ENCODE measurements around the gene HSPG2.

Gene HSPG2

DNA sequence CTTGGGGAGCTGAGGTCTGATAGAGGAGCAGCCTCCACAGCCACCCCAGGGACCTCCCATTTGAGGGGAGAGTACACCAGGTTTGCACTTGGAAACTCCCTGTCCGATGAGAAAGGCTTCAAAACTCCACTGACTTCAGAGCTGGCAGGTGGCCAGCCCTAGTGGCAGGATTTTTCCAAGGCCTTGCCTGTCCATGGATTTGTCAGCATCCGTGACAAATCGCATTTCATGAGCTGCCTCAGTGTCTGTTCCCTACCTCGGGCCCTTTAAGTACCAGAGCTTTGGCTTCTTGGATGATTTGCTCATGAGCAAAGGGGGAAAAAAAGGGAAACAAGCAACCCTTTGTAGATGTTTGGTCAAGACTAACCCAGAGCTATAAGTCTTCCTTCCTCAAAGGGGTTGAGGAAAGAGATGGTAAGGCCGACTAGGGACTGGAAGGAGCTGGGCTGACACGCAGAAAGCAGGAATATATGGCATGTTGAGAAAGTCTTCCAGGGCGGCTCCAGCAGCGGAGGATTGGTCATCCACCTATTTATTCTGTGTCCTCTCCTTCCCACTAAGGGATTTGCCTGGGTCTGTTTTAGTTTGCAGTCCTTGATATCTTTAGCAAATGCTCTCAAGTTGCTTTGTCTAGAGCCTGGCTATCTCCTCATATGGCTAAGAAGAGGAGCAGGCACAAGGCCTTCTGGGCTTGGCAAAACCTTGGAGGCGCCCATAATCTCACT, 2.7 kb upstream of the HSPG2 start:
- ChIA-PET CTCF (interaction anchor here (0.6 to 3.0 kb wide), 8 partner anchors 9 to 42 kb away, joined by 3 to 12 read pairs (median 4); no protein-coding TSS in a partner anchor), POLR2A (no interaction called here)
- H3K36me3 ChIP-seq (ENCODE audit: control insufficient read depth in 4 of 4, insufficient read depth in 4 of 4, low read length in 3 of 4) = no peaks in the 10 kb centered on the region
- peak in 2 of 3 donors; percentile 80 to 82 for DNase-seq
- H3K27ac ChIP-seq (ENCODE audit: insufficient read depth in 1 of 2, low read depth in 1 of 2, low read length in 2 of 2, poor library complexity in 1 of 2, severe bottlenecking in 2 of 2) = no peak overlapping the region
- WGBS (ENCODE audit: insufficient coverage) = 54% methylated on average over 8 of the region's 9 CpGs
- peak overlapping the region in 2 of 7 experiments; percentile 16 to 24 for H3K4me3 ChIP-seq (ENCODE audit: control insufficient read depth in 1 of 7, extremely low read depth in 1 of 7, insufficient read depth in 4 of 7, low read depth in 2 of 7, low read length in 6 of 7)
- peaks cover 2 to 44% (median 40%) of the 10 kb centered on the region in 4 experiments for H3K4me1 ChIP-seq (ENCODE audit: control extremely low read depth in 1 of 4, control insufficient read depth in 4 of 4, insufficient read depth in 4 of 4, low read length in 3 of 4)
- H3K9me3 ChIP-seq (ENCODE audit: control extremely low read depth in 1 of 5, control insufficient read depth in 4 of 5, insufficient read depth in 2 of 5, low read depth in 1 of 5, low read length in 4 of 5) = no peaks in the 10 kb centered on the region
- H3K27me3 ChIP-seq (replicated peaks in 2 of 5; ENCODE audit: control insufficient read depth in 4 of 5, insufficient read depth in 5 of 5, low read length in 4 of 5) = no peaks in the 10 kb centered on the region

GRCh38 chr1:21938732-21939538, 1.8 kb upstream of the HSPG2 start:
- POLR2A ChIA-PET = no interaction called here
- no peak overlapping the region for H3K27ac ChIP-seq (ENCODE audit: insufficient read depth in 1 of 2, low read depth in 1 of 2, low read length in 2 of 2, poor library complexity in 1 of 2, severe bottlenecking in 2 of 2)
- 92% methylated on average over 8 of the region's 11 CpGs for WGBS (ENCODE audit: insufficient coverage)

DNA sequence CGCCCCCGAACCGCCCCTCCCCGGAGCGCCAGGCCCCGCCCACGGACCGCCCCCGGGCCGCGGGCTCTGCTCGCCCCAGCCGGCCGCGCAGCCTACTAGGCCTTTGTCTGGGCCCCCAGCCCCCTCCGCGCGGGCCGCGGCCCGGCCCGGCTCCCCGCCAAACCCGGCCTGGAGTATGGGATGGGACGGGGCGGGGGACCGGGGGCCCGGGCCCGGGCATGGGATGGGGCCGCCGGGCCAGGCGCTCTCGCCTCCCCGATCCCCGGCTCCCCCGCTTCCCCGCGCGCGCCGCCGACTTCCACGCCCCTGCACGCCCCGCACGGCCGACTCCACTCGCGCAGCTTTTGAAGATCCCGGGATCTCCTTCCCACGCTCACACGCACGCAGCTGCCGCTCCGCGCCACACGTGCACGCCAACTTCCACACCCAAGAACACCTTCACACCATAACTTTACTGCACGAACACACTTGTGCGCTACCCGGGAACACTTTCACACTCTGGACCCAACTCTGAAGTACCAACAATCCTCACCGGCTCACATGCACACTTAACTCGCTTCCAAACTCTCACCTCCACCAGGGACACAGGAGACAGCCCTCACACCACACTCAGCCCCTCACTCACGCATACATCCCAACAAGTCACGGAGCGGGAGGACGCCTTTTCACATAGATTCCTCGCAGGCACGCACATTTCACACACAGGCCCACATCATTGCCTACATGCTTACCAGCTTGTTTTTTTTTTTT, 437 bp upstream of the HSPG2 start:
- Histone ChIP-seq H3K27me3 (replicated peaks in 2 of 5; ENCODE audit: control insufficient read depth in 4 of 5, insufficient read depth in 5 of 5, low read length in 4 of 5) (no peaks in the 10 kb centered on the region), H3K36me3 (ENCODE audit: control insufficient read depth in 4 of 4, insufficient read depth in 4 of 4, low read length in 3 of 4) (no peaks in the 10 kb centered on the region), H3K4me3 (ENCODE audit: control insufficient read depth in 1 of 7, extremely low read depth in 1 of 7, insufficient read depth in 4 of 7, low read depth in 2 of 7, low read length in 6 of 7) (peak overlapping the region in 6 of 7 experiments; percentile 24 to 65 (median 56)), H3K9me3 (ENCODE audit: control extremely low read depth in 1 of 5, control insufficient read depth in 4 of 5, insufficient read depth in 2 of 5, low read depth in 1 of 5, low read length in 4 of 5) (no peaks in the 10 kb centered on the region), H3K4me1 (ENCODE audit: control extremely low read depth in 1 of 4, control insufficient read depth in 4 of 4, insufficient read depth in 4 of 4, low read length in 3 of 4) (peaks cover 2 to 61% (median 56%) of the 10 kb centered on the region in 4 experiments), H3K27ac (ENCODE audit: insufficient read depth in 1 of 2, low read depth in 1 of 2, low read length in 2 of 2, poor library complexity in 1 of 2, severe bottlenecking in 2 of 2) (peak overlapping the region in 1 of 2 experiments; percentile 15)
- CTCF ChIA-PET = interaction anchor here (1.5 to 1.9 kb wide), 3 partner anchors 8 to 123 kb away, joined by 3 to 5 read pairs (median 5); no protein-coding TSS in a partner anchor
- POLR2A ChIA-PET = interaction anchor here (0.5 to 1.1 kb wide), 3 partner anchors 28 to 154 kb away, joined by 3 to 4 read pairs (median 3); no protein-coding TSS in a partner anchor
- DNase-seq = peak; percentile 66 to 87 (median 84)
- 11% methylated on average over 46 of the region's 69 CpGs for WGBS (ENCODE audit: insufficient coverage)

More at GRCh38 chr1:21938732-21939538, 1.8 kb upstream of the HSPG2 start:
- CTCF ChIA-PET = interaction anchor here (0.6 to 3.0 kb wide), 9 partner anchors 9 to 124 kb away, joined by 3 to 12 read pairs (median 4); no protein-coding TSS in a partner anchor
- H3K4me3 ChIP-seq (ENCODE audit: control insufficient read depth in 1 of 7, extremely low read depth in 1 of 7, insufficient read depth in 4 of 7, low read depth in 2 of 7, low read length in 6 of 7) = no peak overlapping the region
- peaks cover 2 to 47% (median 44%) of the 10 kb centered on the region in 4 experiments for H3K4me1 ChIP-seq (ENCODE audit: control extremely low read depth in 1 of 4, control insufficient read depth in 4 of 4, insufficient read depth in 4 of 4, low read length in 3 of 4)
- H3K27me3 ChIP-seq (replicated peaks in 2 of 5; ENCODE audit: control insufficient read depth in 4 of 5, insufficient read depth in 5 of 5, low read length in 4 of 5) = no peaks in the 10 kb centered on the region
- H3K36me3 ChIP-seq (ENCODE audit: control insufficient read depth in 4 of 4, insufficient read depth in 4 of 4, low read length in 3 of 4) = no peaks in the 10 kb centered on the region
- no peak for DNase-seq
- no peaks in the 10 kb centered on the region for H3K9me3 ChIP-seq (ENCODE audit: control extremely low read depth in 1 of 5, control insufficient read depth in 4 of 5, insufficient read depth in 2 of 5, low read depth in 1 of 5, low read length in 4 of 5)

- no peak for DNase-seq
- CTCF ChIA-PET = interaction anchor here (1.0 to 1.9 kb wide), 7 partner anchors 9 to 149 kb away, joined by 3 to 5 read pairs (median 4); no protein-coding TSS in a partner anchor
- WGBS (ENCODE audit: insufficient coverage) = 20% methylated on average over 22 of the region's 34 CpGs
- Histone ChIP-seq H3K27me3 (replicated peaks in 2 of 5; ENCODE audit: control insufficient read depth in 4 of 5, insufficient read depth in 5 of 5, low read length in 4 of 5) (no peaks in the 10 kb centered on the region), H3K27ac (ENCODE audit: insufficient read depth in 1 of 2, low read depth in 1 of 2, low read length in 2 of 2, poor library complexity in 1 of 2, severe bottlenecking in 2 of 2) (peak overlapping the region in 1 of 2 experiments; percentile 61), H3K4me1 (ENCODE audit: control extremely low read depth in 1 of 4, control insufficient read depth in 4 of 4, insufficient read depth in 4 of 4, low read length in 3 of 4) (peaks cover 2 to 69% (median 59%) of the 10 kb centered on the region in 4 experiments), H3K4me3 (ENCODE audit: control insufficient read depth in 1 of 7, extremely low read depth in 1 of 7, insufficient read depth in 4 of 7, low read depth in 2 of 7, low read length in 6 of 7) (peak overlapping the region; percentile 16 to 86 (median 69)), H3K36me3 (ENCODE audit: control insufficient read depth in 4 of 4, insufficient read depth in 4 of 4, low read length in 3 of 4) (no peaks in the 10 kb centered on the region), H3K9me3 (ENCODE audit: control extremely low read depth in 1 of 5, control insufficient read depth in 4 of 5, insufficient read depth in 2 of 5, low read depth in 1 of 5, low read length in 4 of 5) (no peaks in the 10 kb centered on the region)
- POLR2A ChIA-PET = interaction anchor here (0.8 to 1.2 kb wide), 6 partner anchors 21 to 38 kb away, joined by 3 to 5 read pairs (median 3); no protein-coding TSS in a partner anchor
Measured at GRCh38 chr1:21936366-21937031, 611 bp downstream of the HSPG2 start.

DNA sequence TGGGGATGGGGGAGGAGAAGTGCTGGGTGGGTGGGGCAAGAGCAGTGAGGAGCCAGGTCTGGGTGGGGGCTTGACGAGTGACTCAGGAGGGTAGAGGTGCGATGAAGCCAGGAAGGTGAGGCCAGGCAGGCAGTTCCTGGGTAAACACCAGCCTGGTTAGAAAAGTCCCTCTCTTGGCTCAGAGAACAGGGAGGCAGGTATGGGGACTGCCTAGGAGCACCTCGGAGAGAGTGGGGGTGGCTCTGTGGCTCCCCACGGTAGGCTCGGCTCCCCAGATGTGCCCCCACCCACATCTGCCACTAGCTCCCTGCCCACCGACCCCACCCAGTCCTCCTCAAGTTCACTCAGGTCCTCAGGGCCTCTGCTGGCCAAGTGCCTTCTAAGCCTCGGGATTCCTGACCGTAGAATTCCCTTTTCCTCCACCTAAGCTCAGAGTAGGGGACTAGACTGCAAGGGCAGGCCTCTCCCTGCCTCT, 1.2 kb downstream of the HSPG2 start:
- 55% methylated on average over 5 of the region's 8 CpGs for WGBS (ENCODE audit: insufficient coverage)
- POLR2A ChIA-PET = interaction anchor here (0.8 to 1.2 kb wide), 6 partner anchors 21 to 37 kb away, joined by 3 to 5 read pairs (median 3); no protein-coding TSS in a partner anchor
- peaks cover 2 to 73% (median 59%) of the 10 kb centered on the region in 4 experiments for H3K4me1 ChIP-seq (ENCODE audit: control extremely low read depth in 1 of 4, control insufficient read depth in 4 of 4, insufficient read depth in 4 of 4, low read length in 3 of 4)
- peak overlapping the region in 1 of 2 experiments; percentile 61 for H3K27ac ChIP-seq (ENCODE audit: insufficient read depth in 1 of 2, low read depth in 1 of 2, low read length in 2 of 2, poor library complexity in 1 of 2, severe bottlenecking in 2 of 2)
- no peak for DNase-seq
- no peaks in the 10 kb centered on the region for H3K36me3 ChIP-seq (ENCODE audit: control insufficient read depth in 4 of 4, insufficient read depth in 4 of 4, low read length in 3 of 4)
- CTCF ChIA-PET = interaction anchor here (1.0 to 1.9 kb wide), 7 partner anchors 10 to 148 kb away, joined by 3 to 5 read pairs (median 4); no protein-coding TSS in a partner anchor
- no peaks in the 10 kb centered on the region for H3K9me3 ChIP-seq (ENCODE audit: control extremely low read depth in 1 of 5, control insufficient read depth in 4 of 5, insufficient read depth in 2 of 5, low read depth in 1 of 5, low read length in 4 of 5)
- H3K4me3 ChIP-seq (ENCODE audit: control insufficient read depth in 1 of 7, extremely low read depth in 1 of 7, insufficient read depth in 4 of 7, low read depth in 2 of 7, low read length in 6 of 7) = peak overlapping the region in 6 of 7 experiments; percentile 16 to 86 (median 70)
- H3K27me3 ChIP-seq (replicated peaks in 2 of 5; ENCODE audit: control insufficient read depth in 4 of 5, insufficient read depth in 5 of 5, low read length in 4 of 5) = no peaks in the 10 kb centered on the region

- Histone ChIP-seq H3K27me3 (replicated peaks in 2 of 5; ENCODE audit: control insufficient read depth in 4 of 5, insufficient read depth in 5 of 5, low read length in 4 of 5) (no peaks in the 10 kb centered on the region), H3K4me3 (ENCODE audit: control insufficient read depth in 1 of 7, extremely low read depth in 1 of 7, insufficient read depth in 4 of 7, low read depth in 2 of 7, low read length in 6 of 7) (peak overlapping the region in 2 of 7 experiments; percentile 19 to 86), H3K4me1 (ENCODE audit: control extremely low read depth in 1 of 4, control insufficient read depth in 4 of 4, insufficient read depth in 4 of 4, low read length in 3 of 4) (peaks cover 2 to 73% (median 62%) of the 10 kb centered on the region in 4 experiments), H3K27ac (ENCODE audit: insufficient read depth in 1 of 2, low read depth in 1 of 2, low read length in 2 of 2, poor library complexity in 1 of 2, severe bottlenecking in 2 of 2) (no peak overlapping the region), H3K36me3 (ENCODE audit: control insufficient read depth in 4 of 4, insufficient read depth in 4 of 4, low read length in 3 of 4) (no peaks in the 10 kb centered on the region), H3K9me3 (ENCODE audit: control extremely low read depth in 1 of 5, control insufficient read depth in 4 of 5, insufficient read depth in 2 of 5, low read depth in 1 of 5, low read length in 4 of 5) (no peaks in the 10 kb centered on the region)
- ChIA-PET POLR2A (interaction anchor here (0.5 to 1.2 kb wide), 4 partner anchors 26 to 173 kb away, joined by 3 to 6 read pairs (median 4); no protein-coding TSS in a partner anchor), CTCF (interaction anchor here (0.7 to 1.7 kb wide), 4 partner anchors 25 to 35 kb away, joined by 3 to 5 read pairs (median 4); no protein-coding TSS in a partner anchor)
- 97% methylated on average over 9 of the region's 10 CpGs for WGBS (ENCODE audit: insufficient coverage)
- no peak for DNase-seq
Measured at GRCh38 chr1:21935393-21935804, 1.7 kb downstream of the HSPG2 start.
